HG03045 (cell line): Measurements from ENCODE around the gene SLMAP.

Experiments used
- ATAC-seq: cut with Tn5 transposase; IDR thresholded peaks from one replicate; pipeline ENCODE4 v1.9.1; 2021; ENCODE audit warnings: mild to moderate bottlenecking, moderate library complexity; ENCODE audit not compliant: unreplicated experiment

The SLMAP gene

DNA sequence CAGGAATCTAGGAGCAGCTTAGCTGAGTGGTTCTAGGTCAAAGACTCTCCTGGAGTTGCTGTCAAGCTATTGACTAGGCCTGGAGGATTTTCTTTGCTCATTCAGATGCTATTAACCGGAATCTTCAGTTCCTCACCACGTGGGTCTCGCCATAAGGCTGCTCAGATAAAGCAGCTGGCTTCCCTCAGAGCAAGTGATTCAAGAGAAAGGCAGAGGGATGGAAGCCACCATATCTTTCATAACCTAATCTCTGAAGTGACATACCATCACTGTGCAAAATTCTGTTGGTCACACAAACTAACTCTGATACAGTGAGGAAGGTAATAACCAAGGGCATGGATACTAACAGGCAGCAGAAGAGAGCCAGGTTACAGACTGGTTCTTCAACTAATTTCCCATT is 179.4 kb downstream of the SLMAP start:
- no peak for ATAC-seq

DNA sequence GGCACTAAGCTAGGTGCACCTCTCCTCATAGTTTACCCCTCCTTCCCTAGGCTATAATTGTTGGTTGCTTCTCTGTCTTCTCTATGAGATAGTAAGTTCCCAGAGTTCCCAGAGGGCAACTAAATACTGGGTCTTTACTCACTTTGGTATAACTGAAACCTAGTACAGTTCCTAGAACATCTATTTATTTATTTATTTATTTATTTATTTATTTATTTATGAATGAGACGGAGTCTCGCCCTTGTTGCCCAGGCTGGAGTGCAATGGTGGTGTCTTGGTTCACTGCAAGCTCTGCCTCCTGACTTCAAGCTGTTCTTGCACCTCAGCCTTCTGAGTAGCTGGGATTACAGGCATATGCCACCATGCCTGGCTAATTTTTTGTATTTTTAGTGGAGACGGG is 181.0 kb downstream of the SLMAP start:
- ATAC-seq, result no peak

DNA sequence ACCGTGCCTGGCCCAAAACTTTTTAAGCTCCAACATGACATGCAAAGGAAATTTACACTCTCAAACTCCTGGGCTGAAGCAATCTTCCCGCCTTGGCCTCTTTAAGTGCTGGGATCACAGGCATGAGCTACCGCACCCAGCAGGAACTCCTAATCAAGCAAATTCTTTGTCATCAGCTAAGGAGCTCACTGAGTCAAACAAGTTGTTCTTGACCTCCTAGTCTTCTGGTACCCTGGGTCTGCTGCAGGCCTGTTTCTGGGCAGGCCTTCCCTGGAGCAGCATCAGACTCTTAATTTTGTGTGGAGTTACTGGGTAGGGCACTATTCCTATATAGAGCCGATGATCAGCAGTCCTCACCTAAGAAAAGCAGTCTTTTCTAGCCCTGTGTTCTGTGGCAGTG is 183.7 kb downstream of the SLMAP start:
- ATAC-seq, result no peak

DNA sequence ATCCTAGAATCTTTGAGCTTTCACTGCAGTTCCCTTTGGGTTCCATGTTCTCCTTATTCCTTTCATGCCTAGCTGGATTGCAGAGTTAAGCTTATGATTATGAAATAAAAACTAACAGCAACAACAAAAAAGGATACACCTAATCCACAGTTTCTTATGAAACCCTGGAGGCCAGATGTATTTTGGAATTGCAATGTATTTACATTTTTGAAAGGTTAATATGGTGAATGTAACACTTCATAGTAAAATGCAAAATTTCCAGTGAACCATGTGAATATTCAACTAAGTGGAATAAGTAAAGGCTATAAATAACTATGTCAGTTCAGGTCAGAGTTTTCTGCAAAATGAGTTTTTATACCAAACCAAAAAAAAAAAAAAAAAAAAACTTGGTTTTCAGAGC is 186.3 kb downstream of the SLMAP start:
- no peak for ATAC-seq

DNA sequence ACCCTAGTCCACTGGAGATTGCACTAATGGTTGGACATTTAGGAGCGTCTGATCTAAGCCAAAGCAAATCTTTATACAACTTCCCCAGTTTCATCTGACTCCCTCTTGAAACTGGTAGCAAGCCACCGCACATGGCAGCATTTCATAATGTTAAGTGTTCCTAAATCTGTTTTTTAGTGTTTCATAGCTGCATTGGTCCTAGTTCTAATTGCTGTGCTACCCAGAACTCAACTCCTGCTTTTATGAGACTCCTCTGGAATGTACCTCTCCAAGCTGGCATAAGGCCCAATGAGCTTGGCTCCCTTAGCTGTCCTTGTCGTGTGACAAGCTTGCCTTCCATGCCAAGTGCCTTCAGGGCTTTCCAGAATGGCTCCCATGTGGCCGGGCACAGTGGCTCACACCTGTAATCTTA is 186.8 kb downstream of the SLMAP start:
- ATAC-seq, result no peak

DNA sequence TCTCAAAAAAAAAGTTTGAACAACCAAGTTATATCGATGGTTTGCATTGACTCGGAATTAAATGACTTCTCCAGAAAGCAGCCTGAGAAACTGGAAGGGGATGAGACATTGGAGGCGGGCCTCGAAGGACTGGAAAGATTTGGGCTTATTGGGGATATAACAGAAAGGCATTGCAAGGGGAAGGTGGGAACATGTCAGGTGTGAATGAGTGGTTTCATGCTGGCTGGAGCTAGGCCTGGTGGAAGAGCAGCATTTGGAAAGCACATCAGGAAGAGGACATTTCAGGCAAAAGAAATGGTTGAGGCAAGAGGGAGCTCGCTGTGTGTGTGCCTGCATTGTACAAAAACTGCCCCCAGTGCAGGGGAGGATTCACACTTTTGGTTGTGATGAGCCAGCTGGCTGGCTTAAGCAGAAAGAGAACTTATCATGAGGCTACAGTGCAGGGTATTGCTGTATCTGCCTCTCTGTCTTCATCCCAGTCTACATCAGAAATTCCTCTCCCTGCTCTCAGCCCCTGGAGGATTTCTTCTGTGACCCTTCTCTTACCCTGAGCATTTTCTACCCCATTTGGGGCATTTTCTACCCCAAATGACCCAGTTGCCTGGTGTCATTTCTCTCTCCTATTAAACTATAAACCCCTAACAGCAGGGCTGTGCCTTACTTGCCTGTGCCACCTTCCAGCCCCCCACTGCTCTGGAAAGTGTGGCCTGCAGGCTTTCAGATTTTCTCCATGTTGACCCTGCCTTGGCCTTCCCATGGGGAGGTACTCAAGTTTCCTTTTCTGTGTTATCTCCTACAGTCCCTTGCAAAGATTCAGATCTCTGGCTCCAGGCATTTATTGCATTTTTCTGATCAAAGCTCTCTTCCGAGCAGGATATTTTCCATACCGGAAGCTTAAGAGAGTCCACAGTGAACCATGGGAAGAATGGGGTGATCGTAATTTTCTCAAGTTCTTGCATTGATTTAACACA is 187.7 kb downstream of the SLMAP start:
- no peak for ATAC-seq

DNA sequence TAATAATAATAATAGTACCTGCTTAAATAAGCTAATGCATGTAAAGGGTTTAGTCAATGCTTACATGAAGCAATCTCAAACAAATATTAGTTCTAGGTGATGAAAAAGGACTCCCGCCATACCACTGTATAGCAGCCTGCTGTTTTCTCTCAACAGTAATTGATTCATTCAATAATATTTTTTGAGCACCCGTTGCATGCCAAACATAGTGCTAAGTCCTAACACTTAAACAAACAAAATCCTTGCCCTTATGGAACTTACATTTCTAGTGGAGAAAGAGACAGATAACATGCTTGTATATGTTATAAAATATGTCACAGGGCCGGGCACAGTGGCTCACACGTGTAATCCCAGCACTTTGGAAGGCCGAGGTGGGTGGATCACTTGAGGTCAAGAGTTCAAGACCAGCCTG is 190.9 kb downstream of the SLMAP start:
- ATAC-seq, result no peak

DNA sequence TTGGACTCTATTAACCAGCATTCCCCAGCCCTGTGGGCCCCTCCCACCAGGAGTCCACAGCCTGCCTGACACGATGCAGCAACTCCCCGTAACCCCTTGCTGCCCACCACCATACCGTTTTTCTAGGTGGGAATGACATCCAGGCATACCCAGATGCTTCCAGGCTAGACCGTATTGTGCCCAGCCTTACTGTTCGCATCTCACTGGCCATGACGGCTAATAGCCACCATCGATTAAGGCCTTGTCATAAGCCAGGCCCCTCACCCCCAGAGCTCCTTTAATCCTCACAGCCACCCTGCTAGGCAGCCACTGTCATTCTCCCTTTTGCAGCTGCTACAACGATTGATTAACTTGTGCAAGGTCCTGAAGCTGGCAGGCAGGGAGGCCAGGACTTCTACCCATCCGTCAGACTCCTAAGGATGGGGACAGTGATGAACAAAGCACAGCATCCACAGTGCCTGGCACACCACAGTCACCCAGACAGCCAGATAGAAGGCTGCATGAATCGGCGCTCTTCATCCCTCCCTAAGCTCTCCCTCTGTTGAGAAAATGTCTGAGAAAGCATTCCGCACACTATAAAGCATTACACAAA is 192.1 kb downstream of the SLMAP start:
- ATAC-seq, result no peak

DNA sequence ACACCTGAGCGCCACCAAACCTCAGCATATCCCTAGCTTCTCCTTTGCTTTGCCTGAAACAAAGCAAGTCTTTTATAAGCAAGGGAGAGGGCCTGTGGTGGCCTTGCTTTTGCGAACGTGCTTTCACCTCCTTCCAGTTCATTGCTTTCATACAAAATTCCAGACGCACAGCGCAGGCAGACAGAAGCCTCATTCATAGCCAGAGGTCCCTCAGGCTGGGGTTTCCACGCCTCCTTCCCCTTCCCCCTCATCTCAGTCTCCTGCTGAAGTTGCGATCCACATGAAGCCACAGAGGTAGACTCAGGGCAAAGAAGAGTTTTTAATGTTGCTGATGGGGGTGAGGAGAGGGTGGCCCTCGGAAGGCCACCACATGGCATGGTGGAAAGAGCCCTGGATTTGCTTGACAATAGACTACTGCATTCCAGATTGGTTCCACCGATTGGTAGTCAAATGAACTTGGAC is 192.7 kb downstream of the SLMAP start:
- ATAC-seq, result no peak

DNA sequence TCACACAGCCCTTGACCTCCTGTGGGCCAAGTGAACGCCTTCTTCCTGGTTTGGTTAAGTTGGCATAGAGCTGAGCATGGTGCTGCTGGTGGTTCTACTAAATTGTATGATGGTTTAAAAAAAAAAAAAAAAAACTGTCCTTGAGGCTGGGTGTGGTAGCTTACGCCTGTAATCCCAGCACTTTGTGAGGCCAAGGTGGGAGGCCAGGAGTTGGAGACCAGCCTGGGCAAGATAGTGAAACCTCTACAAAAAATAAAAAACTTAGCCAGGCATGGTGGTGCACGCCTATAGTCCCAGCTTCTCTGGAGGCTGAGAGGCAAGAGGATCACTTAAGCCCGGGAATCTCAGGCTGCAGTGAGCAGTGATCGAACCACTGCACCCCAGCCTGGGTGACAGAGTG is 193.2 kb downstream of the SLMAP start:
- ATAC-seq, result no peak

DNA sequence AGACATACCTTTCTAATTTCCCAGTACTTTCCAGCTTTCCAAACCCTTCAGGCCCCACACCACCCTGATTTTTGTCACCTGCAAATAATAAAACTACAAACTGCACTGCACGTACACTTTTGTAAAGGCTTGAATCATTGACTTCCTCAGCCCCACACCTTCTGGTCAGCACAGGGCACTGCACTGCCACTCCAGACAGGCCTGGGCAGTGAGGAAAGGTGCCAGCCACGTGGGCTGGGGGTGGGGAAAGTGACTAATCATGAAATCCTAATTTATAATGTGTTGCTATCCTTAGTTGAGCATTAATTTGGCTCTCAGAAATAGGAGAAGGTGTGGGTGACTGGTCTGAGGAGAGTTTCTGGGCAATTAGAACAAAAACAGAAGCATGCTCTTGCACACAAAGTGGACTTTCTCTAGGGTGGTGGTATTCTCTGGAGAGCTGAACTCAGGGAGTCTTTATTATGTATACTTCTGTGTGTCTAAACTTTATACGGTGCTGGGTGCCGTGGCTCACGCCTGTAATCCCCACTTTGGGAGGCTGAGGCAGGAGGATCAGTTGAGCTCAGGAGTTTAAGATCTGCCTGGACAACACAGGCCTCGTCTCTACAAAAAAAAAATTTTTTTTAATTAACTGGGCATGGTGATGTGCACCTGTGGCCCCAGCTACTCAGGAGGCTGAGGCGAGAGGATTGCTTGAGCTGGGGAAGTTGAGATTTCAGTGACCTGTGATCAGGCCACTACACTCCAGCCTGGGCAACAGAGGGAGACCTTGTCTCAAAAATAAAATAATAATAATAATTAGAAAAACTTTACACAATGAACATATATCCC is 193.9 kb downstream of the SLMAP start:
- ATAC-seq, result no peak

DNA sequence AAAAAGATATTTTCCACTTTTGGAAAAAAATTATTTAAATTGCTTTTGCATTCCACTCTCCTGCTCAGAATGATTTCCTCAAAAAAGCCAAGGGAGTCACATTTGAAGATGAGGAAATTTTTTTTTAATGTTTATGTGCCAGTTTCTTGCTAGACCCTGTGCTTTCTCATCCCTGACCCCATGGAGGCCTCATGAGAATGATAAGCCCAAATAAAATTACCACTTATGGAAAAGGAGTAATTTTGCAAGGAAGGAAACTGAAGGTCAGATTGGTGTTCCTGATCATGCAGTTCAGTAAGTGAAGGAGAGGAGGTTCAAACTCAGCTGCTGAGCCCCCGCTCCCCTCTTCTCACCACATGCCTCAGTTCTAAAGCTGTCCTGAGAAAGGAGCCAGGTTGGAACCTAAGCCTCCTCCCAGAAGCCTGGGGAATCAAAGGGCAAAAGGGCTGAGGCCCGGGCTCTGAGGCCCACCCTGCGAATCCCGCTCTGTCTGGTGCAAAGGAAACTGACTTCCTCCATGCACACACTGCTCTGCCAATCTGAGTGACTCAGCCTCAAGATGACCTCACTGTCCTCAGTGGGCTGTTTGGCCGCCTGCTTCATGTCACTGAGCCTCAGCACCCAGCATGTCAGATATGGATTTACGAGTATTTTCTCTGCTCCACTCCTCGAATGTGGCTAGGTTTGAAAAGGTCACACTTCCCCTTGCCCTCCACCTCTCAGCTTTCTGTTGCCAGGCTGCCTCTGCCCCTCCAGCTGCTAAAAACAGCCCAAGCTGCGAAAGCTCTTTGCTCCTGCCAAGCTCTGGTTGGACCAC is 195.2 kb downstream of the SLMAP start:
- ATAC-seq, result no peak

DNA sequence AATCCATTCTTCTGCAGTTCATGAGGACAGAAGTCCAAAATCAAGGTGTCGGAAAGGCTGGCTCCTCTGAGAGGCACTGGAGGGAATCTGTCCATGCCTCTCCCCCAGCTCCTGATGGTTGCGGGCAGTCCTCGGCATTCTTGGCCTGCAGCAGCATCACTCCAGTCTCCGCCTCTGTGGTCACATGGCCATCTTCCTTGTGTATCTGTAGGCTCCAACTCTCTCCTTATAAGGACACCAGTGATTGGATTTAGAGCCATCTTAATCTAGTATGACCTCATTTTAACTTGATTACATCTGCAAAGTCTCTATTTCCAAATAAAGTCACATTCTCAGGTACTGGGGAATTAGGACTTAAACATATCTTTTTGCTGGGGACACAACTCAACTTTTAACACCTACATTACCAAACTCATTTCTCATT is 196.1 kb downstream of the SLMAP start:
- no peak for ATAC-seq

DNA sequence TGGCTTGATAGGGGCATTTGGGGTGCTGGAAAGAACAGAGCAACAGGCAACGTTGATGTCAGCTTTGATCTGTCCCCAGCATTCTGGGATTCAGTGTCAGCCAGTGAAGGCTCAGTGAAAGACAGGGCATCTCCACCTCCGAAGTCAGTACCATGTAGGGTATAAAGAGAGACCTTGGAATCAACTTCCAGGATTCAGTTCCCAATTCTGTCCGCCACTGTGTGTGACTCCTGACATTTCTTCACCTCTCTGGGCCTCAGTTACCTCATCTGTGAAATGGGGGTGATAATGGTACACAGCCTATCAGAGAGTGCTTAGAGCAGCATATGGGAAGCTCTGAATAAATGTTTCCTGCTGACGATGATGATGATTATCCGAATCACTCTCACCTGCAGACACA is 196.5 kb downstream of the SLMAP start:
- ATAC-seq, result no peak

DNA sequence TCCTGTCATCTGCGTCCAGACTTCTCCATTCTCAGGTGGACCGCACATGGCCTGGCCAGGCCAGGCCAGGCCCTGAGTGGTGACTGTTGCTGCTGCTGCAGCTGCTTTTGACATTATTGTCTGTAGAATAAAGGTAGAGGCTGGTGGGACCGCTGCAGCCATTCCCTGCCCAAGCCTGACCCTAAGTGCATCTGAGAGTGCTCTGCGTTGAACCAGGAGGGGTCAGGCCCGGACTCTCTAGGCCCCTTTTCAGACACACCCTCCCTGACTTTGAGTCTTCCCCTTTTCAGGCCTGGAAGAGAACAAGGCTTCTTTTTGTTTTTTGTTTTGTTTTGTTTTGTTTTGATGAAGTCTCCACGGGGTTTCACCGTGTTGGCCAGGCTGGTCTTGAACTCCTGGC is 197.5 kb downstream of the SLMAP start:
- ATAC-seq, result no peak

DNA sequence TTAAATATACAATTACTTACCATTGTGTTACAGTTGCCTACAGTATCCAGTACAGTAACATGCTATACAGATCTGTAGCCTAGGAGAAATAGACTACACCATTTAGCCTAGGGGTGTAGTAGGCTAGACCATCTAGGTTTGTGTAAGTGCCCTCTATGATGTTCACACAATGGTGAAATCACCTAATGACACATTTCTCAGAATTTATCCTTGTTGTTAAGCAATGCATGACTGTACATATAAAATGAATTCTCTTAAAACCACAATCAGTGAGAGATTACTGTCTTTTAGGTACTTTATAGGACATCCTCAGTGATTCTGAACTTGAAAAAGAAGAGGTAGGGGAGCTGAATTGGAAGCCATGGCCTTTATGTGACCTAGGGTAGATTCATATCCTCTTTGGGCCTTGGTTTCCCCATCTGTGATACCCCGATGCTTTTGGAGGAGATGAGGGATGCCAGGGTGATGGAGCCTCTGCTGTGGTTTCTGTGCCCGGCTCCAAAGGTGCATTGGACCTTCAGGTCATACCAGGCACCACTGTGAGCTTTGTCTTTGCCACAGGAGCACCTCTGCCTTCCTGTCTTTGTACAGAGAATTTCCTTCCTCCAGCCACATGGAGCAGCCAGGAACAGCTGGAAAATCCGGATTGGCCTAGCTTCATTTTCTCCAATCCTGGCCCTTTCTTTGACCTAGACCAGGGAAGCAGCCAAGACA is 200.2 kb downstream of the SLMAP start:
- ATAC-seq, result no peak

DNA sequence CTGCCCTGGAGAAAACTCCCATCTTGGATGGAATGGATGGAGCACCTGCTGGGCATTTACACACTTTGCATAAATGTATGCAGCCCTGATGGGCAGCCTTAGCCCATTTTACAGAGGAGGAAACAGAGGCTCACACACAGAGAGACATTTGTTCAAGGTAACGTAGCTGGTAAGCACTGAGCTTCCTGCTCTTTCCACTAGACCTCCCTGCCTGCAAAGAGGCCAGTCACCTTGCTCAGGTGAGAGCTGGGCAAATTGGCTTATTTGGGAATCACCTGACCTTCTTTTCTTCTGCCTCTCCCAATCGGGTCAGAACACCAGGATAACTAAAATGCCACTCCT is 200.7 kb downstream of the SLMAP start:
- no peak for ATAC-seq

DNA sequence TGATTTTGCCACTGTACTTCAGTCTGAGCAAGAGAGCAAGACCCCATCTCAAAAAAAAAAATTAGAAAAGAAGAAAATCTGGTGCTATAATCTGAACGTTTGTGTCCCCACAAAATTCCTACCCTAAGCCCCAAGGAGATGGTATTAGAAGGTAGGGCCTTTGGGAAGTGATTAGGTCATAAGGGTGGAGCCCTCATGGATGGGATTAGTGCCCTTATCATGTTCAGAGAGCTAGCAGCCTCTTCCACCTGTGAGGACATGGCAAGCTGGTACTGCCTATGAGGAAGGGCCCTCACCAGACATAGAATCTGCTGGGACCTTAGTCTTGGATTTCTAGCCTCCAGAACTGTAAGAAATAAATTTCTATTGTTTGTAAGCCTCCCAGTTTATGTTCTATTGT is 201.7 kb downstream of the SLMAP start:
- no peak for ATAC-seq

DNA sequence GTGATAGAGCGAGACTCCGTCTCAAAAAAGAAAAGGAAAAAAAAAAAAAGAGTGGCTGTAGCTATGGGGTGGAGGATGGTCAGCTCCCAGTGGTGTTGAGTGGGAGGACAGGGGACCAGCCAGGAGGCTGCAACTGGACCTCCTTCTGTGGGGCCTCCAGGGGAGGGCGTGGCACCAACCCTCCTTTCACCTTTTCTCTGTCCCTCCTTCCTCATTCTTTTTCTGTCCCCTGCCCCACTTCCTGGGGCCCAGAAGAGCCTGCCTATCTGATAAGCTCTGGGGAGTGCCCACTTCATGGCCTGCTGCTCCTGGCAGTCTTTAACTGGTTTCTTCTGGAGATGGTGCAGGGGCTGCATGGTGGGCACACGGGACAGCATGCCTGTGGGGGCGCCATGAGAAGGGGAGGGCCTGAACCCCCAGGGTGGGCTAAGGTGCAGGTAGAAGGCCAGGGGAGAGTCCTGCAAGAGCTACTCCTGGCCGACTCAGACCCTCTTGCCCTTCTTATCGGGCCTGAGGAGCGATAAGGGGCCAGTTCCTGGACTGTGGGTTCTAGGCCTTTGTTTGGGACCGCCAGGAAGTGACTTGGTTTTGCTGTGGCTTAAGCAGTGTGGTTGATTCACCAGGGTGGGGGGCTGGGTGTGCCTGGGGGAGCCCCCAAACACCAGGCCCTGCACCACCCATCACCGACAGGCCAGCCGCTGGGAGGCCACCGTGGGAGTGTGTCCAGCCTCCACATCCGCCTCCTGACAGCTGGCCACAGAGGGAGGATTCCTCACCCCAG is 202.7 kb downstream of the SLMAP start:
- no peak for ATAC-seq
